Measurements from ENCODE around the gene SLC12A4. TPM values are rescaled to one million over a fixed set of nuclear protein-coding genes. Genes with fewer than 3 reads are reported as not detected.

The SLC12A4 gene
- total and polyA plus RNA-seq, 2 experiments from 2014 or later: 19.9 to 53.0 TPM

DNA sequence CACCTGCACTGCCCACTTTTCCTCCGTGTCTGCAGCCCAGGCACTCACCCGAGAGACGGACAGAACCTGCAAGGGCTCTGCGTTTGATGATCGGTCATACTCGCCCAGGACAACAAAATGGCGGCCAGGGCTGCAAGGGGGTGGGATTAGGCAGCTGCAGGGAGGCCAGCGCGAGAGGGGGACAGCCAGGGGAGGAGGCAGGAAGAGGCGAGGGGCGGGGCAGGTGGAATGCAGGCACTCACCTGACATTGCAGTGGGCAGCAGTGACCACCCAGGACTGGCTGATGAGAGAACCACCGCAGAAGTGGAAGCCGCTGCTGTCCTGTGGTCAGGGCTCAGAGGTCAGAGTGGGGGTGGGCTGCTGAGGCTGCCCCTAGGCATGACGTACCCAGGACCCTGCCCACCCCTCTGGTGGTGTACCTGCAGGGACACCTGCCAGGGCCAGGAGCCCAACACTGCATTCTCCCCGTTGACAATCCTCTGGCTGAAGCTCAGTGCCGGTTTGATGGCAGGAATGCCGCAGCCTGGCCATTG is 37.7 kb downstream of the SLC12A4 start:
- Mint-ChIP-seq H3K9me3 (no peaks in the 10 kb centered on the region), H3K36me3 (ENCODE audit: low read depth) (peaks cover 13% of the 10 kb centered on the region; the same call in 1 of the 3 replicates), H3K27me3 (ENCODE audit: insufficient read depth, low read depth, poor library complexity) (peaks cover 30% of the 10 kb centered on the region), H3K4me1 (peaks cover 23% of the 10 kb centered on the region), H3K4me3 (no peak overlapping the region), H3K27ac (no peak overlapping the region)
- no peak for ATAC-seq
- Histone ChIP-seq H3K4me1 (ENCODE audit: insufficient read depth) (peaks cover 16% of the 10 kb centered on the region; the same call in 1 of the 2 replicates), H3K27ac (ENCODE audit: low read depth) (no peak overlapping the region), H4K20me1 (replicated peaks; ENCODE audit: insufficient read depth) (peaks cover 3% of the 10 kb centered on the region), H3K79me2 (replicated peaks; ENCODE audit: insufficient read depth) (0 out of 2 replicates have a peak, but pooled peaks cover 5% of the 10 kb centered on the region), H3F3A (replicated peaks; ENCODE audit: low read depth) (peaks cover 13% of the 10 kb centered on the region; the same call in 1 of the 2 replicates), H3K4me3 (no peak overlapping the region), H3K9me2 (ENCODE audit: insufficient read depth) (no peaks in the 10 kb centered on the region), H3K36me3 (ENCODE audit: insufficient read depth) (no peaks in the 10 kb centered on the region), H3K27me3 (ENCODE audit: insufficient read depth) (no peaks in the 10 kb centered on the region), H3K4me2 (no peak overlapping the region), H2AFZ (no peak overlapping the region)
- no peak for DNase-seq (ENCODE audit: low spot score)
- TF ChIP-seq, protein P1, sequence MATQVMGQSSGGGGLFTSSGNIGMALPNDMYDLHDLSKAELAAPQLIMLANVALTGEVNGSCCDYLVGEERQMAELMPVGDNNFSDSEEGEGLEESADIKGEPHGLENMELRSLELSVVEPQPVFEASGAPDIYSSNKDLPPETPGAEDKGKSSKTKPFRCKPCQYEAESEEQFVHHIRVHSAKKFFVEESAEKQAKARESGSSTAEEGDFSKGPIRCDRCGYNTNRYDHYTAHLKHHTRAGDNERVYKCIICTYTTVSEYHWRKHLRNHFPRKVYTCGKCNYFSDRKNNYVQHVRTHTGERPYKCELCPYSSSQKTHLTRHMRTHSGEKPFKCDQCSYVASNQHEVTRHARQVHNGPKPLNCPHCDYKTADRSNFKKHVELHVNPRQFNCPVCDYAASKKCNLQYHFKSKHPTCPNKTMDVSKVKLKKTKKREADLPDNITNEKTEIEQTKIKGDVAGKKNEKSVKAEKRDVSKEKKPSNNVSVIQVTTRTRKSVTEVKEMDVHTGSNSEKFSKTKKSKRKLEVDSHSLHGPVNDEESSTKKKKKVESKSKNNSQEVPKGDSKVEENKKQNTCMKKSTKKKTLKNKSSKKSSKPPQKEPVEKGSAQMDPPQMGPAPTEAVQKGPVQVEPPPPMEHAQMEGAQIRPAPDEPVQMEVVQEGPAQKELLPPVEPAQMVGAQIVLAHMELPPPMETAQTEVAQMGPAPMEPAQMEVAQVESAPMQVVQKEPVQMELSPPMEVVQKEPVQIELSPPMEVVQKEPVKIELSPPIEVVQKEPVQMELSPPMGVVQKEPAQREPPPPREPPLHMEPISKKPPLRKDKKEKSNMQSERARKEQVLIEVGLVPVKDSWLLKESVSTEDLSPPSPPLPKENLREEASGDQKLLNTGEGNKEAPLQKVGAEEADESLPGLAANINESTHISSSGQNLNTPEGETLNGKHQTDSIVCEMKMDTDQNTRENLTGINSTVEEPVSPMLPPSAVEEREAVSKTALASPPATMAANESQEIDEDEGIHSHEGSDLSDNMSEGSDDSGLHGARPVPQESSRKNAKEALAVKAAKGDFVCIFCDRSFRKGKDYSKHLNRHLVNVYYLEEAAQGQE (IDR thresholded peaks at IDR 0.05; ENCODE audit: unreplicated experiment): no peak
- TF ChIP-seq CREB1 (CRISPR knock-in tag; IDR thresholded peaks at IDR 0.05; ENCODE audit: low read depth): no peak
- TF ChIP-seq, protein P2, sequence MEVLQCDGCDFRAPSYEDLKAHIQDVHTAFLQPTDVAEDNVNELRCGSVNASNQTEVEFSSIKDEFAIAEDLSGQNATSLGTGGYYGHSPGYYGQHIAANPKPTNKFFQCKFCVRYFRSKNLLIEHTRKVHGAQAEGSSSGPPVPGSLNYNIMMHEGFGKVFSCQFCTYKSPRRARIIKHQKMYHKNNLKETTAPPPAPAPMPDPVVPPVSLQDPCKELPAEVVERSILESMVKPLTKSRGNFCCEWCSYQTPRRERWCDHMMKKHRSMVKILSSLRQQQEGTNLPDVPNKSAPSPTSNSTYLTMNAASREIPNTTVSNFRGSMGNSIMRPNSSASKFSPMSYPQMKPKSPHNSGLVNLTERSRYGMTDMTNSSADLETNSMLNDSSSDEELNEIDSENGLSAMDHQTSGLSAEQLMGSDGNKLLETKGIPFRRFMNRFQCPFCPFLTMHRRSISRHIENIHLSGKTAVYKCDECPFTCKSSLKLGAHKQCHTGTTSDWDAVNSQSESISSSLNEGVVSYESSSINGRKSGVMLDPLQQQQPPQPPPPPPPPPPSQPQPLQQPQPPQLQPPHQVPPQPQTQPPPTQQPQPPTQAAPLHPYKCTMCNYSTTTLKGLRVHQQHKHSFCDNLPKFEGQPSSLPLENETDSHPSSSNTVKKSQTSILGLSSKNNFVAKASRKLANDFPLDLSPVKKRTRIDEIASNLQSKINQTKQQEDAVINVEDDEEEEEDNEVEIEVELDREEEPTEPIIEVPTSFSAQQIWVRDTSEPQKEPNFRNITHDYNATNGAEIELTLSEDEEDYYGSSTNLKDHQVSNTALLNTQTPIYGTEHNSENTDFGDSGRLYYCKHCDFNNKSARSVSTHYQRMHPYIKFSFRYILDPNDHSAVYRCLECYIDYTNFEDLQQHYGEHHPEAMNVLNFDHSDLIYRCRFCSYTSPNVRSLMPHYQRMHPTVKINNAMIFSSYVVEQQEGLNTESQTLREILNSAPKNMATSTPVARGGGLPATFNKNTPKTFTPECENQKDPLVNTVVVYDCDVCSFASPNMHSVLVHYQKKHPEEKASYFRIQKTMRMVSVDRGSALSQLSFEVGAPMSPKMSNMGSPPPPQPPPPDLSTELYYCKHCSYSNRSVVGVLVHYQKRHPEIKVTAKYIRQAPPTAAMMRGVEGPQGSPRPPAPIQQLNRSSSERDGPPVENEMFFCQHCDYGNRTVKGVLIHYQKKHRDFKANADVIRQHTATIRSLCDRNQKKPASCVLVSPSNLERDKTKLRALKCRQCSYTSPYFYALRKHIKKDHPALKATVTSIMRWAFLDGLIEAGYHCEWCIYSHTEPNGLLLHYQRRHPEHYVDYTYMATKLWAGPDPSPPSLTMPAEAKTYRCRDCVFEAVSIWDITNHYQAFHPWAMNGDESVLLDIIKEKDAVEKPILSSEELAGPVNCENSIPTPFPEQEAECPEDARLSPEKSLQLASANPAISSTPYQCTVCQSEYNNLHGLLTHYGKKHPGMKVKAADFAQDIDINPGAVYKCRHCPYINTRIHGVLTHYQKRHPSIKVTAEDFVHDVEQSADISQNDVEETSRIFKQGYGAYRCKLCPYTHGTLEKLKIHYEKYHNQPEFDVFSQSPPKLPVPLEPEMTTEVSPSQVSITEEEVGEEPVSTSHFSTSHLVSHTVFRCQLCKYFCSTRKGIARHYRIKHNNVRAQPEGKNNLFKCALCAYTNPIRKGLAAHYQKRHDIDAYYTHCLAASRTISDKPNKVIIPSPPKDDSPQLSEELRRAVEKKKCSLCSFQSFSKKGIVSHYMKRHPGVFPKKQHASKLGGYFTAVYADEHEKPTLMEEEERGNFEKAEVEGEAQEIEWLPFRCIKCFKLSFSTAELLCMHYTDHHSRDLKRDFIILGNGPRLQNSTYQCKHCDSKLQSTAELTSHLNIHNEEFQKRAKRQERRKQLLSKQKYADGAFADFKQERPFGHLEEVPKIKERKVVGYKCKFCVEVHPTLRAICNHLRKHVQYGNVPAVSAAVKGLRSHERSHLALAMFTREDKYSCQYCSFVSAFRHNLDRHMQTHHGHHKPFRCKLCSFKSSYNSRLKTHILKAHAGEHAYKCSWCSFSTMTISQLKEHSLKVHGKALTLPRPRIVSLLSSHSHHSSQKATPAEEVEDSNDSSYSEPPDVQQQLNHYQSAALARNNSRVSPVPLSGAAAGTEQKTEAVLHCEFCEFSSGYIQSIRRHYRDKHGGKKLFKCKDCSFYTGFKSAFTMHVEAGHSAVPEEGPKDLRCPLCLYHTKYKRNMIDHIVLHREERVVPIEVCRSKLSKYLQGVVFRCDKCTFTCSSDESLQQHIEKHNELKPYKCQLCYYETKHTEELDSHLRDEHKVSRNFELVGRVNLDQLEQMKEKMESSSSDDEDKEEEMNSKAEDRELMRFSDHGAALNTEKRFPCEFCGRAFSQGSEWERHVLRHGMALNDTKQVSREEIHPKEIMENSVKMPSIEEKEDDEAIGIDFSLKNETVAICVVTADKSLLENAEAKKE (CRISPR knock-in tag; IDR thresholded peaks at IDR 0.05): no peak
- no peak for TF ChIP-seq EZH2 (IDR thresholded peaks at IDR 0.05; ENCODE audit: low read depth, unreplicated experiment)
- TF ChIP-seq ZNF331 (CRISPR knock-in tag; IDR thresholded peaks at IDR 0.05; ENCODE audit: low read depth): no peak
- no peak for TF ChIP-seq POLR2AphosphoS5 (IDR thresholded peaks at IDR 0.05; ENCODE audit: low read depth)
- no peak for TF ChIP-seq NANOG (IDR thresholded peaks at IDR 0.05; ENCODE audit: borderline replicate concordance)
- TF ChIP-seq, protein P3, sequence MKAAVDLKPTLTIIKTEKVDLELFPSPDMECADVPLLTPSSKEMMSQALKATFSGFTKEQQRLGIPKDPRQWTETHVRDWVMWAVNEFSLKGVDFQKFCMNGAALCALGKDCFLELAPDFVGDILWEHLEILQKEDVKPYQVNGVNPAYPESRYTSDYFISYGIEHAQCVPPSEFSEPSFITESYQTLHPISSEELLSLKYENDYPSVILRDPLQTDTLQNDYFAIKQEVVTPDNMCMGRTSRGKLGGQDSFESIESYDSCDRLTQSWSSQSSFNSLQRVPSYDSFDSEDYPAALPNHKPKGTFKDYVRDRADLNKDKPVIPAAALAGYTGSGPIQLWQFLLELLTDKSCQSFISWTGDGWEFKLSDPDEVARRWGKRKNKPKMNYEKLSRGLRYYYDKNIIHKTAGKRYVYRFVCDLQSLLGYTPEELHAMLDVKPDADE (IDR thresholded peaks at IDR 0.05): no peak
- TF ChIP-seq JUNB (IDR thresholded peaks at IDR 0.05; ENCODE audit: unreplicated experiment): no peak
- no peak for TF ChIP-seq EZH2phosphoT487 (IDR thresholded peaks at IDR 0.05; ENCODE audit: unreplicated experiment)
- TF ChIP-seq, protein P4, sequence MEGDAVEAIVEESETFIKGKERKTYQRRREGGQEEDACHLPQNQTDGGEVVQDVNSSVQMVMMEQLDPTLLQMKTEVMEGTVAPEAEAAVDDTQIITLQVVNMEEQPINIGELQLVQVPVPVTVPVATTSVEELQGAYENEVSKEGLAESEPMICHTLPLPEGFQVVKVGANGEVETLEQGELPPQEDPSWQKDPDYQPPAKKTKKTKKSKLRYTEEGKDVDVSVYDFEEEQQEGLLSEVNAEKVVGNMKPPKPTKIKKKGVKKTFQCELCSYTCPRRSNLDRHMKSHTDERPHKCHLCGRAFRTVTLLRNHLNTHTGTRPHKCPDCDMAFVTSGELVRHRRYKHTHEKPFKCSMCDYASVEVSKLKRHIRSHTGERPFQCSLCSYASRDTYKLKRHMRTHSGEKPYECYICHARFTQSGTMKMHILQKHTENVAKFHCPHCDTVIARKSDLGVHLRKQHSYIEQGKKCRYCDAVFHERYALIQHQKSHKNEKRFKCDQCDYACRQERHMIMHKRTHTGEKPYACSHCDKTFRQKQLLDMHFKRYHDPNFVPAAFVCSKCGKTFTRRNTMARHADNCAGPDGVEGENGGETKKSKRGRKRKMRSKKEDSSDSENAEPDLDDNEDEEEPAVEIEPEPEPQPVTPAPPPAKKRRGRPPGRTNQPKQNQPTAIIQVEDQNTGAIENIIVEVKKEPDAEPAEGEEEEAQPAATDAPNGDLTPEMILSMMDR (conservative IDR thresholded peaks at IDR 0.05; ENCODE audit: low read depth in 2 of 2): no peak
- TF ChIP-seq STAT1 (IDR thresholded peaks at IDR 0.05; ENCODE audit: unreplicated experiment): no peak
- TF ChIP-seq ZNF114 (CRISPR knock-in tag; IDR thresholded peaks at IDR 0.05): no peak
